Occipital lobe (tissue), 2 donors: ENCODE measurements around the gene DNAAF9. TPM values are rescaled to one million over a fixed set of nuclear protein-coding genes. Genes with fewer than 3 reads are reported as not detected.

Experiments
- DNase-seq: peaks from one replicate; lab custom pipeline; 2025; lab: John Stamatoyannopoulos, UW
- total RNA-seq: library from RNA; depleted of rRNA; stranded (reverse); fragments of >200 nt; gene quantifications from one replicate; pipeline ENCODE4 v1.2.3, GENCODE V29; 2014

Gene DNAAF9
- total RNA-seq, 1 donor from 2014 or later: 36.0 TPM

GRCh38 chr20:3412600-3413392, 5.3 kb upstream of the DNAAF9 start:
- no peak for DNase-seq

GRCh38 chr20:3410464-3410863, 3.0 kb upstream of the DNAAF9 start:
- DNase-seq: no peak

GRCh38 chr20:3409417-3409816, 1.9 kb upstream of the DNAAF9 start:
- DNase-seq: no peak

- peak; percentile 80 for DNase-seq
Measured at GRCh38 chr20:3407771-3408637, 535 bp upstream of the DNAAF9 start.

- DNase-seq: peak; percentile 58
Measured at GRCh38 chr20:3406481-3407039, 909 bp downstream of the DNAAF9 start.

- no peak for DNase-seq
Measured at GRCh38 chr20:3405696-3406358, 1.6 kb downstream of the DNAAF9 start.

- DNase-seq: no peak
Measured at GRCh38 chr20:3405139-3405538, 2.3 kb downstream of the DNAAF9 start.

- no peak for DNase-seq
Measured at GRCh38 chr20:3404402-3404801, 3.1 kb downstream of the DNAAF9 start.

- no peak for DNase-seq
Measured at GRCh38 chr20:3403741-3404140, 3.7 kb downstream of the DNAAF9 start.

- DNase-seq: no peak
Measured at GRCh38 chr20:3402453-3402852, 5.0 kb downstream of the DNAAF9 start.

GRCh38 chr20:3400260-3401155, 7.0 kb downstream of the DNAAF9 start:
- DNase-seq: no peak

GRCh38 chr20:3398681-3399252, 8.7 kb downstream of the DNAAF9 start:
- no peak for DNase-seq

- no peak for DNase-seq
Measured at GRCh38 chr20:3396492-3396891, 11.0 kb downstream of the DNAAF9 start.

GRCh38 chr20:3392756-3393155, 14.7 kb downstream of the DNAAF9 start:
- DNase-seq: no peak

- DNase-seq: no peak
Measured at GRCh38 chr20:3390759-3391425, 16.6 kb downstream of the DNAAF9 start.

- DNase-seq: no peak
Measured at GRCh38 chr20:3383878-3384495, 23.5 kb downstream of the DNAAF9 start.

GRCh38 chr20:3382836-3383235, 24.6 kb downstream of the DNAAF9 start:
- DNase-seq: no peak

GRCh38 chr20:3380228-3381070, 27.0 kb downstream of the DNAAF9 start:
- DNase-seq: no peak
